HL-60 (cell line): Measurements from ENCODE around the gene ZNF319.

Source experiments
- DNase-seq, 2 experiments: peaks; one replicate each; pipeline ENCODE4 v3.0.0-alpha.2; 2010 to 2020; ENCODE audit warnings: low read depth in 1 of 2, low spot score in 1 of 2
- H3K27ac ChIP-seq: fragments of 250-450 bp; sonication (Bioruptor Pico); replicated peaks from 2 replicates; pipeline ENCODE4 v1.5.1; 2020; ENCODE audit warnings: mild to moderate bottlenecking, moderate library complexity
- H3K27me3 ChIP-seq: fragments of 250-450 bp; sonication (Bioruptor Pico); 2 replicates; pipeline ENCODE4 v1.5.1; 2021; ENCODE audit warnings: mild to moderate bottlenecking, moderate library complexity; ENCODE audit not compliant: insufficient read depth, poor library complexity, severe bottlenecking
- H3K4me3 ChIP-seq: replicated peaks from 2 replicates; pipeline ENCODE4 v1.5.1; 2011; ENCODE audit warnings: mild to moderate bottlenecking, control low read depth, low read length; ENCODE audit not compliant: insufficient read depth
- GABPA ChIP-seq: IDR thresholded peaks from 2 replicates; pipeline ENCODE4 v1.6.1; 2012; ENCODE audit warnings: low read depth
- POLR2AphosphoS5 ChIP-seq: IDR thresholded peaks from 2 replicates; pipeline ENCODE4 v1.6.1; 2012; ENCODE audit warnings: low read depth
- SPI1 ChIP-seq: IDR thresholded peaks from 2 replicates; pipeline ENCODE4 v1.6.1; 2012; ENCODE audit warnings: low read depth, mild to moderate bottlenecking, borderline replicate concordance
- TF ChIP-seq, protein P1 (sequence below): IDR thresholded peaks from one replicate; pipeline ENCODE4 v1.5.1; 2011; ENCODE audit warnings: low read length, control low read depth, inconsistent platforms; ENCODE audit not compliant: insufficient read depth
- TF ChIP-seq, protein P2 (sequence below): IDR thresholded peaks from 2 replicates; pipeline ENCODE4 v1.6.1; 2012; ENCODE audit warnings: low read depth; ENCODE audit not compliant: insufficient replicate concordance

Gene ZNF319

DNA sequence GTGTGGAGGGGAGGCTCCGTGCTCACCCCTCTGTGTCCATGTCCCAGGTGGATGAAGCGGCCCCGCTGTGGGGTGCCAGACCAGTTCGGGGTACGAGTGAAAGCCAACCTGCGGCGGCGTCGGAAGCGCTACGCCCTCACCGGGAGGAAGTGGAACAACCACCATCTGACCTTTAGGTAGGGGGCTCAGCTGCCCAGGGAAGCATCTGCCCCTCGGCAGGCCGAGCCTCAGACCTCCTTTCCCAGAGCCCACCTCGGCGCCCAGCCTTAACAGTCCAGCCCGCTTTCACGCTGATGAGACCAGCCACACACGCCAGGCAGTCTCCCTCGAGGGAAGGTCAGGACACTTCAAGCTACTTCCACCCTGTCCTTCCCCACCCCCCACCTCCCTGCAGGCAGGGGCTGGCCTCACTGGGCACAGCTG is 37.8 kb upstream of the ZNF319 start:
- Histone ChIP-seq H3K27me3 (no peaks in the 10 kb centered on the region), H3K4me3 (no peak overlapping the region), H3K27ac (no peak overlapping the region)
- DNase-seq = no peak
- TF ChIP-seq SPI1 (no peak), GABPA (no peak), POLR2AphosphoS5 (no peak)
- TF ChIP-seq, protein P1, sequence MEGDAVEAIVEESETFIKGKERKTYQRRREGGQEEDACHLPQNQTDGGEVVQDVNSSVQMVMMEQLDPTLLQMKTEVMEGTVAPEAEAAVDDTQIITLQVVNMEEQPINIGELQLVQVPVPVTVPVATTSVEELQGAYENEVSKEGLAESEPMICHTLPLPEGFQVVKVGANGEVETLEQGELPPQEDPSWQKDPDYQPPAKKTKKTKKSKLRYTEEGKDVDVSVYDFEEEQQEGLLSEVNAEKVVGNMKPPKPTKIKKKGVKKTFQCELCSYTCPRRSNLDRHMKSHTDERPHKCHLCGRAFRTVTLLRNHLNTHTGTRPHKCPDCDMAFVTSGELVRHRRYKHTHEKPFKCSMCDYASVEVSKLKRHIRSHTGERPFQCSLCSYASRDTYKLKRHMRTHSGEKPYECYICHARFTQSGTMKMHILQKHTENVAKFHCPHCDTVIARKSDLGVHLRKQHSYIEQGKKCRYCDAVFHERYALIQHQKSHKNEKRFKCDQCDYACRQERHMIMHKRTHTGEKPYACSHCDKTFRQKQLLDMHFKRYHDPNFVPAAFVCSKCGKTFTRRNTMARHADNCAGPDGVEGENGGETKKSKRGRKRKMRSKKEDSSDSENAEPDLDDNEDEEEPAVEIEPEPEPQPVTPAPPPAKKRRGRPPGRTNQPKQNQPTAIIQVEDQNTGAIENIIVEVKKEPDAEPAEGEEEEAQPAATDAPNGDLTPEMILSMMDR = no peak
- TF ChIP-seq, protein P2, sequence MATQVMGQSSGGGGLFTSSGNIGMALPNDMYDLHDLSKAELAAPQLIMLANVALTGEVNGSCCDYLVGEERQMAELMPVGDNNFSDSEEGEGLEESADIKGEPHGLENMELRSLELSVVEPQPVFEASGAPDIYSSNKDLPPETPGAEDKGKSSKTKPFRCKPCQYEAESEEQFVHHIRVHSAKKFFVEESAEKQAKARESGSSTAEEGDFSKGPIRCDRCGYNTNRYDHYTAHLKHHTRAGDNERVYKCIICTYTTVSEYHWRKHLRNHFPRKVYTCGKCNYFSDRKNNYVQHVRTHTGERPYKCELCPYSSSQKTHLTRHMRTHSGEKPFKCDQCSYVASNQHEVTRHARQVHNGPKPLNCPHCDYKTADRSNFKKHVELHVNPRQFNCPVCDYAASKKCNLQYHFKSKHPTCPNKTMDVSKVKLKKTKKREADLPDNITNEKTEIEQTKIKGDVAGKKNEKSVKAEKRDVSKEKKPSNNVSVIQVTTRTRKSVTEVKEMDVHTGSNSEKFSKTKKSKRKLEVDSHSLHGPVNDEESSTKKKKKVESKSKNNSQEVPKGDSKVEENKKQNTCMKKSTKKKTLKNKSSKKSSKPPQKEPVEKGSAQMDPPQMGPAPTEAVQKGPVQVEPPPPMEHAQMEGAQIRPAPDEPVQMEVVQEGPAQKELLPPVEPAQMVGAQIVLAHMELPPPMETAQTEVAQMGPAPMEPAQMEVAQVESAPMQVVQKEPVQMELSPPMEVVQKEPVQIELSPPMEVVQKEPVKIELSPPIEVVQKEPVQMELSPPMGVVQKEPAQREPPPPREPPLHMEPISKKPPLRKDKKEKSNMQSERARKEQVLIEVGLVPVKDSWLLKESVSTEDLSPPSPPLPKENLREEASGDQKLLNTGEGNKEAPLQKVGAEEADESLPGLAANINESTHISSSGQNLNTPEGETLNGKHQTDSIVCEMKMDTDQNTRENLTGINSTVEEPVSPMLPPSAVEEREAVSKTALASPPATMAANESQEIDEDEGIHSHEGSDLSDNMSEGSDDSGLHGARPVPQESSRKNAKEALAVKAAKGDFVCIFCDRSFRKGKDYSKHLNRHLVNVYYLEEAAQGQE = no peak

DNA sequence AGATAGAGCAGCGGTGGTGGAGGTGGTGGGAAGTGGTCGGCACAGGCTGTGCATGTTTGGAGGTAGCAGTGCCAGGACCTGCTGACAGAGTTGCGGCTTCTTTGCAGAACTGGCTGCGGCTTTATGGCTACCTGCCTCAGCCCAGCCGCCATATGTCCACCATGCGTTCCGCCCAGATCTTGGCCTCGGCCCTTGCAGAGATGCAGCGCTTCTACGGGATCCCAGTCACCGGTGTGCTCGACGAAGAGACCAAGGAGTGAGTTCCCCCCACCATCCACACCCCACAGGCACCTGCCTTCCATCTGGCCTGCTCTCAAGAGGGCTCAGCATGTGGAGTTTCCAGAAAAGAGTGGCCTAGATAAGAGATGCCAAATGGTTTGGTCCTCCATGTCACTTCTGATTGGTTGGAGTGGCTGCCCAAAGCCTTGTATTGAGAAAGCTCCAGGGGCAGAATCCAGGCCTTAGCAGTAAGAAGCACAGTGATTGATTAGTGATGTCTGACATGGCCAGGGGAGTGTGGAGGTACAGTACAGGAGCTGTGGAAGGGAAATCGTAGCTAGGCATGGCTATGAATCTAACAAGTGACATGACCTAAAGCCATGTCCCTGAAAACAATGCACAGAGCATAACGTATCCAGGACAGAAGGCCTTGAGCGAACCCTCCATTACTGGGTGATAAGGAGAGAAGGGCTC is 37.0 kb upstream of the ZNF319 start:
- H3K4me3 ChIP-seq = no peak overlapping the region
- no peaks in the 10 kb centered on the region for H3K27me3 ChIP-seq
- no peak overlapping the region for H3K27ac ChIP-seq
- TF ChIP-seq GABPA (no peak), POLR2AphosphoS5 (no peak), SPI1 (no peak)
- TF ChIP-seq, protein P1 = no peak
- TF ChIP-seq, protein P2 = no peak
- no peak for DNase-seq

DNA sequence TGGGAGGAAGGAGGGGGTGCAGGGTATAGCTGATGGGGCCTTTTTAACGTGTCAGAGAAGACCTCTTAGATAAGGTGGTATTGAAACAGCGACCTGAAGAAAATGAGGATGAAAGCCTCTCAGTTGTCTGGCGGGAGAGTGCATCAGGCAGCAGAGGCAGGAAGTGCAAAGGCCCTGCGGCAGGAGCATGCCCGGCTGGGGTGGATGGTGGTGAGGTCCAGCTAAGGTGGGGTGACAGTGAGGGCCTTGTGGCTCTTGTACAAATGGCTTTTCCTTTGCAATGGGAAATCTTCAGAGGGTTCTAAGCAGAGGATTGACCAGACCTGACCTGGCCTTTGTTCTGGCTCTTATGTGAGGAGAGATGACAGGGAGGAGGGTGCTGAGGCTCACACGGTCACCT is 36.5 kb upstream of the ZNF319 start:
- H3K27ac ChIP-seq = no peak overlapping the region

More for the DNA sequence above, 36.5 kb upstream of the ZNF319 start:
- Histone ChIP-seq H3K27me3 (no peaks in the 10 kb centered on the region), H3K4me3 (no peak overlapping the region)
- TF ChIP-seq, protein P1 = no peak
- TF ChIP-seq POLR2AphosphoS5 (no peak), SPI1 (no peak), GABPA (no peak)
- TF ChIP-seq, protein P2 = no peak
- no peak for DNase-seq
